ENCODE data around the gene GJD4.
A peak's percentile ranks its signal among the peaks of the same experiment; 100 is the strongest.

The GJD4 gene

DNA sequence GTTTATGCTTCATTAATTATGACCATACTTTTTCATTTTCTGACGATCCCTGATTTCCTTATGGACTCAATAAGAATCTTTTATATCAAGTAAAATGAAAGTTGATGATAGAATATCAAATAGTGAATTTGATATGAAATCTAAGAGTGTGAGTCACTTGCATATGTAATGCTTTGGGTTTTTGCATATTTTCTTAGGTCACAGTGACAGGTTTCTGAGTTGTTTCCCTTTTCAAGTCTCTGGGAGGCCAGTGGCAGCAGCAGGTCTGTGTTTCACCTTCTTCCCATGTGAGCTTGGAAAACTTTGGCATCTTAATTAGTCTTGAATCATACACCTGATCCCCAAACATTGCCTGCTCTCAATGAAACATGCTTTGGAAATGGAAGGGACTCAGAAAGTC is 34.7 kb upstream of the GJD4 start:
- no peak for DNase-seq (ENCODE audit: extremely low read depth, low read depth)
- TF ChIP-seq, protein P1, sequence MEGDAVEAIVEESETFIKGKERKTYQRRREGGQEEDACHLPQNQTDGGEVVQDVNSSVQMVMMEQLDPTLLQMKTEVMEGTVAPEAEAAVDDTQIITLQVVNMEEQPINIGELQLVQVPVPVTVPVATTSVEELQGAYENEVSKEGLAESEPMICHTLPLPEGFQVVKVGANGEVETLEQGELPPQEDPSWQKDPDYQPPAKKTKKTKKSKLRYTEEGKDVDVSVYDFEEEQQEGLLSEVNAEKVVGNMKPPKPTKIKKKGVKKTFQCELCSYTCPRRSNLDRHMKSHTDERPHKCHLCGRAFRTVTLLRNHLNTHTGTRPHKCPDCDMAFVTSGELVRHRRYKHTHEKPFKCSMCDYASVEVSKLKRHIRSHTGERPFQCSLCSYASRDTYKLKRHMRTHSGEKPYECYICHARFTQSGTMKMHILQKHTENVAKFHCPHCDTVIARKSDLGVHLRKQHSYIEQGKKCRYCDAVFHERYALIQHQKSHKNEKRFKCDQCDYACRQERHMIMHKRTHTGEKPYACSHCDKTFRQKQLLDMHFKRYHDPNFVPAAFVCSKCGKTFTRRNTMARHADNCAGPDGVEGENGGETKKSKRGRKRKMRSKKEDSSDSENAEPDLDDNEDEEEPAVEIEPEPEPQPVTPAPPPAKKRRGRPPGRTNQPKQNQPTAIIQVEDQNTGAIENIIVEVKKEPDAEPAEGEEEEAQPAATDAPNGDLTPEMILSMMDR (IDR thresholded peaks at IDR 0.05; ENCODE audit: low read depth, low read length) = no peak

DNA sequence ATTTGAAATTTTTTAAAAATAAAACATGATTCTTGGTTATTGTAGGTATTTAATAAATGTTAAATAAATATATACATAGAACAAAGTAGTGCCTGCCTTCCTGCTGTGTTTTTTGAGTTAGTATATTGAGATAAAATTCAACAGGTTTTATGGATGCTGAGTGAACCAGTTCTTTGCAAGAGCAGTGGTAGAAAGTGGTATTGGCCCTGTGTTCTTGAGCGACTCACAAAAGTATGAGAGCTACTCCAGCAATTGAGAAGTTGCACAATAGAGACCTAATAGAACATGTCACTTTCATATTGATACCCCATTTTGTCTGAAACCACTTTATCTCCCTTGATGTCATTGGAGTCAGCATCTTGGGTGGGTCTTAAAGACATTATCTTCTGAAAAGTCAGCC is 32.6 kb upstream of the GJD4 start:
- DNase-seq (ENCODE audit: extremely low read depth, low read depth) = no peak
- TF ChIP-seq, protein P1 (IDR thresholded peaks at IDR 0.05; ENCODE audit: low read depth, low read length) = no peak

DNA sequence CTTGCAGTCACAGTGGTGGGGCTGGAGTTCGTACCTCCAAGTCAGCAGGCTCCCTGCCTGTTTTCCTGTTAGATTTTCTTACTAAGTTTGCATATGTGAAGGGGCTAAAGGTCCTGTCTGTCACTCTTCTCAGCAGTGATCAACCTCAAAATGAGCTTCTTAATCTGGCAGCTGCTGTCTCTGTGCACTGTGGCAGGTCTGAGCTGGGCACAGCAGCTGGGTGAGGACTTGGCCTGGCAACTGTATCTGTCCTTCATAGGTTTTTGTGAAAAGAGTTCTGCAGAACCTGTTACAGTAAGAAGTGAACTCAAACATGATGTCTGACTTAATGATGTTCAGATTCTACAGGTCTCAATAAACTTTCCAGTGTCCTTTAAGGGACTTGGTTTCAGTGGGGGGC is 31.3 kb upstream of the GJD4 start:
- DNase-seq (ENCODE audit: extremely low read depth, low read depth) = no peak
- TF ChIP-seq, protein P1 (IDR thresholded peaks at IDR 0.05; ENCODE audit: low read depth, low read length) = no peak

DNA sequence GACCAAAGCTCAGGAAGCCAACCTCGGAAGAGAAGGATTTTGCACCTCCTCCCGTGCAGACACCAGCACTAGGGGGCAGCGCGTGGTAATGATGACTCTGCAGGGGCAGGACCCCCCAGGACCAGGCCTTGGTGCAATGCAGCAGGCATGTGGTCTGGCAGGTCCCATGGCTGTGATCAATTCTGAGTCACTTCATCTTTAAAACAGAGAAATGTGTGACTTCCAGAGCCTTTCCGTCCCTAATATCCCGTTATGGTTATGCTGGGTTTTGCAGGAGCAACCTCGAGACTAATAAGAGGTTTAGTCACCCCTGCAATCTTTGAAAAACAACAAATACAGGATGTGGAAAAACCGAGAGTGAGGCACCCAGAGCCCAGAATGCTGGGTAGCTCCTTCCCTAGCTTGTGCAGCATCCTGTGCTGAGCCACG is 30.2 kb upstream of the GJD4 start:
- DNase-seq (ENCODE audit: extremely low read depth, low read depth) = peak; percentile 3
- TF ChIP-seq, protein P1 (IDR thresholded peaks at IDR 0.05; ENCODE audit: low read depth, low read length) = peak; percentile 21

DNA sequence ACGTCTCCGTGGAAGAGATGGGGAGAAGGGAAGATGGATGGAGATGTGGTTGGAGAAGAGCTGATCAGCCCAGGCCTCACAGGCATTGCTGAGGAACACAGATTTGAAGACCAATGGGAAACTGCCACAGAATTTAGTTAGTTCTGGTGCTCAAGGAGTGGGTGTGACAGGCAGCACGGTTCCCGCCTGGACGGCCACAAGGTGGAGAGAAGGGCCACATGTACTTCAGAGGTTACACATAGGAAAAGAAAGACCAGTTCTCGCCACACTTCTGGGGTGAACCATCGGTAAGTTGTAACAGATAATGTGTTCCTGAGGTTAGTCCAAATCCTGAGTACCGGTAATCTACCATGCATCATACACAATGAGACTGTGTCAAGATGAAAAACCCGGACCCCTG is 29.5 kb upstream of the GJD4 start:
- DNase-seq (ENCODE audit: extremely low read depth, low read depth) = no peak
- TF ChIP-seq, protein P1 (IDR thresholded peaks at IDR 0.05; ENCODE audit: low read depth, low read length) = no peak

DNA sequence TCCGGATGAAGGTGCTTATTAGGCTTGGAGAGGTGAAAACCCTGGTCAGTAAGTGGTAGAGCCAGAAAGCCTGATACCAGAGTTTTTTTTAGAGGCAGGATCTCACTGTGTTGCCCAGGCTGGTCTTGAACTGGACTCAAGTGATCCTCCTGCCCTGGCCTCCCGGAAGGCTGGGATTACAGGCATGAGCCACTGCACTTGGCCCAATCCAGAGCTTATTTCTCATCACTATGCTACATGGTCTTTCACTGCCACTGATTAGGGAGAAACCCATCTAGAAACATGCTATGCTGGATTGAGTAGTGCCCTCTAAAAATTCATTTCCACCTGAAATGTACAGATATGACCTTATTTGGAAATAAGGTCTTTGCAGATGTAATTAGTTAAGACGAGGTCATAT is 28.4 kb upstream of the GJD4 start:
- TF ChIP-seq, protein P1 (IDR thresholded peaks at IDR 0.05; ENCODE audit: low read depth, low read length) = no peak
- no peak for DNase-seq (ENCODE audit: extremely low read depth, low read depth)

DNA sequence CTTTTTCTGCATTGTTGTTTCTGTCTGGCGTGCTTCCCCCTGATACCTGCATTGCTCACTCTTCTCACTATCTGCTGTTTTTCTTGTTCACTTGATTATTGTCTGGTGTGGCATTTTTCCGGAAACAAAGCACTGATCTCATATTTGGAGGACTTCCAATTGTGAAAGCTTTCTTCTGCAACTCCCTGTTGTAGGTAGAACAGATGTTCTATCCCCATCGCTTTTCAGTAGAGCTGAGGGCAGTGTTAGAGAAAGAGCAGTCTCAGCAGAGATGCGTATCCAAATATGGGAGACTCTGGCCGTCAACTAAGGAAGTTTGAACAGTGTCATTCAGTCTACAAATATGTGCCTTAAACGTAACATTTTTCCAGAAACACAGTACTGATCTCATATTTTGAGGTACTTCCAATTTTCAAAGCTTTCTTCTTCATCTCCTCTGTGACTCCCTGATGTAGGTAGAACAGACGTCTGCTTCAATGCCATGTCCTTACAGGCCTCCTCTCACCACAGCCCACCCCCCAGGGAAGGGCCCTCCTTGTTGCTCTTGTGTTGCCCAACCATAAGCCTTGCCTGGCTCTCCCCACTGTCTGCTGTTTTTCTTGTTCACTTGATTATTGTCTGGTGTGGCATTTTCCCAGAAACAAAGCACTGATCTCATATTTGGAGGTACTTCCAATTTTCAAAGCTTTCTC is 27.1 kb upstream of the GJD4 start:
- no peak for DNase-seq (ENCODE audit: extremely low read depth, low read depth)
- TF ChIP-seq, protein P1 (IDR thresholded peaks at IDR 0.05; ENCODE audit: low read depth, low read length) = no peak
